Lung (tissue), 12 donors: ENCODE data around the gene DENND1A. TPM values are rescaled to one million over a fixed set of nuclear protein-coding genes. Genes with fewer than 3 reads are reported as not detected.
"Not testable (repeated sequence)": the region's sequence is repeated elsewhere in the genome, so short reads cannot be mapped to it uniquely, and the experiment has no call there.

Experiments used
- ATAC-seq: fragments of 200-7000 bp; cut with Tn5 transposase; one replicate; pipeline ENCODE4 v1.9.1; 2020; ENCODE audit warnings: moderate number of reproducible peaks; ENCODE audit not compliant: insufficient read depth, low FRiP score
- DNase-seq, 3 donors: peaks; one replicate each; pipeline ENCODE4 v3.0.0-alpha.2; 2013 to 2017
- H3K27ac ChIP-seq, 2 donors: one replicate each; pipeline ENCODE4 v1.5.1; 2013; ENCODE audit warnings: mild to moderate bottlenecking in 2 of 2, moderate library complexity in 2 of 2, control low read depth in 1 of 2, inconsistent platforms in 1 of 2, low read depth in 1 of 2, low read length in 1 of 2
- H3K27me3 ChIP-seq, 3 donors: one replicate each; pipeline ENCODE4 v1.5.1; 2013; ENCODE audit warnings: low read length in 2 of 3; ENCODE audit not compliant: control insufficient read depth in 3 of 3, insufficient read depth in 3 of 3
- H3K36me3 ChIP-seq, 4 donors: one replicate each; pipeline ENCODE4 v1.5.1; 2013; ENCODE audit warnings: low read length in 4 of 4, mild to moderate bottlenecking in 1 of 4, moderate library complexity in 1 of 4; ENCODE audit not compliant: control insufficient read depth in 4 of 4, insufficient read depth in 4 of 4
- H3K4me1 ChIP-seq, 5 donors: one replicate each; pipeline ENCODE4 v1.5.1; 2013; ENCODE audit warnings: low read length in 5 of 5, mild to moderate bottlenecking in 2 of 5, moderate library complexity in 1 of 5; ENCODE audit not compliant: control insufficient read depth in 5 of 5, insufficient read depth in 5 of 5
- H3K4me3 ChIP-seq: one replicate; pipeline ENCODE4 v1.5.1; 2013; ENCODE audit warnings: mild to moderate bottlenecking, control low read depth, moderate library complexity
- H3K9ac ChIP-seq, 2 donors: one replicate each; pipeline ENCODE4 v1.5.1; 2013; ENCODE audit warnings: low read length in 2 of 2, control low read depth in 1 of 2; ENCODE audit not compliant: insufficient read depth in 1 of 2
- H3K9me3 ChIP-seq, 4 donors: one replicate each; pipeline ENCODE4 v1.5.1; 2013; ENCODE audit warnings: low read length in 3 of 4, mild to moderate bottlenecking in 1 of 4, moderate library complexity in 1 of 4; ENCODE audit not compliant: control insufficient read depth in 4 of 4, insufficient read depth in 3 of 4
- CTCF ChIP-seq: IDR thresholded peaks from 2 replicates; pipeline ENCODE4 v1.5.1; 2012; ENCODE audit warnings: mild to moderate bottlenecking; ENCODE audit errors: control extremely low read depth, extremely low read depth
- WGBS, 2 donors: extraction: QIAGEN DNeasy Blood & Tissue Kit; methylation state at CpG; one replicate each; pipeline ENCODE4 v1.1.7; 2013; 5-methylcytosine and 5-hydroxymethylcytosine counted together
- polyA plus RNA-seq, 2 donors: library from polyadenylated mRNA; stranded (reverse); fragments of 200-250 nt; gene quantifications; one replicate each; pipeline ENCODE4 v1.2.1, GENCODE V29; 2013
- total RNA-seq, 2 donors: library from RNA; depleted of rRNA in 1 of 2; stranded (reverse); fragments of >200 nt in 1 of 2; gene quantifications; one replicate each; pipeline ENCODE4 v1.2.1, GENCODE V29; 2014 to 2021
- donor health status: control.
- donor health status: control.
- donor health status: Bipolar disorder and iron deficiency.
- donor health status: healthy.
- donor health status: DM: yes; HTN: yes; CAD: no.

The DENND1A gene
- total and polyA plus RNA-seq, 4 donors, result 5.7 to 29.8 (median 14.5) TPM

- peaks cover 0 to 3% (median 0%) of the 10 kb centered on the region in 5 donors for H3K4me1 ChIP-seq
- H3K9me3 ChIP-seq, result no peaks in the 10 kb centered on the region
- no peak for DNase-seq
- peaks cover 0 to 10% (median 0%) of the 10 kb centered on the region in 3 donors for H3K27me3 ChIP-seq
- H3K4me3 ChIP-seq, result no peak overlapping the region
- no peaks in the 10 kb centered on the region for H3K36me3 ChIP-seq
- TF ChIP-seq CTCF, result no peak
- WGBS, 2 donors, result 87 to 89% methylated on average over 3 of the region's 3 CpGs
- H3K9ac ChIP-seq, result no peak overlapping the region
- no peak for ATAC-seq
- H3K27ac ChIP-seq, result no peak overlapping the region
These were observed 15.3 kb downstream of the DENND1A start for GRCh38 chr9:123914517-123915196.

- 44 to 73% methylated on average over 6 of the region's 6 CpGs for WGBS, 2 donors
- no peak for TF ChIP-seq CTCF
- ATAC-seq, result no peak
- Histone ChIP-seq H3K36me3 (no peaks in the 10 kb centered on the region), H3K4me1 (peaks cover 0 to 3% (median 0%) of the 10 kb centered on the region in 5 donors), H3K9ac (no peak overlapping the region), H3K9me3 (no peaks in the 10 kb centered on the region), H3K27me3 (peaks cover 0 to 10% (median 0%) of the 10 kb centered on the region in 3 donors), H3K27ac (no peak overlapping the region), H3K4me3 (no peak overlapping the region)
- no peak for DNase-seq
These were observed 17.6 kb downstream of the DENND1A start for GRCh38 chr9:123912167-123912897.

GRCh38 chr9:123911024-123911423 is 18.9 kb downstream of the DENND1A start:
- H3K27me3 ChIP-seq, result peaks cover 0 to 10% (median 0%) of the 10 kb centered on the region in 3 donors
- WGBS, 2 donors, result 89 to 94% methylated on average over 1 of the region's 1 CpG
- peaks cover 0 to 3% (median 0%) of the 10 kb centered on the region in 5 donors for H3K4me1 ChIP-seq
- no peaks in the 10 kb centered on the region for H3K9me3 ChIP-seq
- no peak for DNase-seq
- no peak for TF ChIP-seq CTCF
- no peak overlapping the region for H3K27ac ChIP-seq
- no peak overlapping the region for H3K9ac ChIP-seq
- ATAC-seq, result no peak
- no peak overlapping the region for H3K4me3 ChIP-seq
- H3K36me3 ChIP-seq, result no peaks in the 10 kb centered on the region

DNA sequence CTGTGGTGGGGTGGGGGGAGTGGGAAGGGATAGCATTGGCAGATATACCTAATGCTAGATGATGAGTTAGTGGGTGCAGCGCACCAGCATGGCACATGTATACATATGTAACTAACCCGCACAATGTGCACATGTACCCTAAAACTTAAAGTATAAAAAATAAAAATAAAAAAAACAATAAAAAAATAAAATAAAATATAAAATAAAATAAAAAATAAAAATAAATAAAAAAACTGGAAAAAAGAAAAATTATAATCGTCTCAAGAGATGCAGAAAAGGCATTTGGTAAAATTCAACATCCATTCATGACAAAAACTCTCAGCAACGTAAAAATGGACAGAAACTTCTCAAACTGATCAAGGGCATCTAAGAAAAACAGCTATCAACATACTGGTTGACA is 20.7 kb downstream of the DENND1A start:
- H3K36me3 ChIP-seq, H3K27me3 ChIP-seq, H3K4me3 ChIP-seq, H3K27ac ChIP-seq, ATAC-seq, DNase-seq, H3K4me1 ChIP-seq, H3K9ac ChIP-seq, H3K9me3 ChIP-seq: not testable (repeated sequence)
- WGBS, 2 donors, result 93 to 96% methylated on average over 4 of the region's 4 CpGs

GRCh38 chr9:123903550-123903949 is 26.4 kb downstream of the DENND1A start:
- 91 to 94% methylated on average over 15 to 18 of the region's 18 CpGs for WGBS, 2 donors

More at GRCh38 chr9:123903550-123903949, 26.4 kb downstream of the DENND1A start:
- not testable (repeated sequence) for H3K9ac ChIP-seq, H3K27me3 ChIP-seq, ATAC-seq, H3K9me3 ChIP-seq, H3K27ac ChIP-seq, H3K4me1 ChIP-seq, H3K36me3 ChIP-seq, DNase-seq, H3K4me3 ChIP-seq
